CD4-positive, alpha-beta T cell treated with Interleukin-15 for 1 hour (primary cell): ENCODE measurements around the gene ACADS.

Experiments used
- DNase-seq: peaks from one replicate; pipeline ENCODE4 v3.0.0-alpha.2; 2020

ACADS gene

GRCh38 chr12:120702637-120703036, 23.0 kb upstream of the ACADS start:
- DNase-seq: no peak

GRCh38 chr12:120703311-120703942, 22.2 kb upstream of the ACADS start:
- DNase-seq: no peak

GRCh38 chr12:120705618-120706017, 20.0 kb upstream of the ACADS start:
- no peak for DNase-seq

GRCh38 chr12:120706029-120706428, 19.6 kb upstream of the ACADS start:
- DNase-seq: no peak

- no peak for DNase-seq
Observed at GRCh38 chr12:120708651-120709050, 17.0 kb upstream of the ACADS start.

- DNase-seq: peak; percentile 70
Observed at GRCh38 chr12:120710031-120710804, 15.4 kb upstream of the ACADS start, which contains the start of gene UNC119B. Gene UNC119B, plus strand, starts transcription at chr12:120710458. Its CDS starts 17 bp downstream, at chr12:120710475.

- DNase-seq: no peak
Observed at GRCh38 chr12:120710805-120711296, 14.8 kb upstream of the ACADS start.

GRCh38 chr12:120711411-120711810, 14.2 kb upstream of the ACADS start:
- no peak for DNase-seq

- no peak for DNase-seq
Observed at GRCh38 chr12:120712610-120713009, 13.0 kb upstream of the ACADS start.

GRCh38 chr12:120713861-120714482, 11.7 kb upstream of the ACADS start:
- peak; percentile 72 for DNase-seq

- DNase-seq: no peak
Observed at GRCh38 chr12:120718055-120718454, 7.6 kb upstream of the ACADS start.

GRCh38 chr12:120719072-120719471, 6.6 kb upstream of the ACADS start:
- DNase-seq: no peak

- no peak for DNase-seq
Observed at GRCh38 chr12:120719496-120720233, 6.0 kb upstream of the ACADS start.

- no peak for DNase-seq
Observed at GRCh38 chr12:120720234-120720986, 5.2 kb upstream of the ACADS start.

GRCh38 chr12:120720987-120721801, 4.4 kb upstream of the ACADS start:
- DNase-seq: no peak

GRCh38 chr12:120721866-120722265, 3.8 kb upstream of the ACADS start:
- DNase-seq: no peak

- no peak for DNase-seq
Observed at GRCh38 chr12:120722784-120723183, 2.8 kb upstream of the ACADS start.

GRCh38 chr12:120724720-120725119, 906 bp upstream of the ACADS start:
- no peak for DNase-seq

GRCh38 chr12:120725151-120725658, 421 bp upstream of the ACADS start:
- no peak for DNase-seq

- no peak for DNase-seq
Observed at GRCh38 chr12:120726510-120726793, 826 bp downstream of the ACADS start.

GRCh38 chr12:120726961-120727360, 1.3 kb downstream of the ACADS start:
- DNase-seq: no peak
